Eye (tissue), 1 donor: ENCODE data around the gene MPRIP.
A peak's percentile ranks its signal among the peaks of the same experiment; 100 is the strongest.
"Not testable (repeated sequence)": the region's sequence is repeated elsewhere in the genome, so short reads cannot be mapped to it uniquely, and the experiment has no call there.

Experiments
- DNase-seq: peaks from one replicate; pipeline ENCODE4 v3.0.0-alpha.2; 2015

The MPRIP gene, protein sequence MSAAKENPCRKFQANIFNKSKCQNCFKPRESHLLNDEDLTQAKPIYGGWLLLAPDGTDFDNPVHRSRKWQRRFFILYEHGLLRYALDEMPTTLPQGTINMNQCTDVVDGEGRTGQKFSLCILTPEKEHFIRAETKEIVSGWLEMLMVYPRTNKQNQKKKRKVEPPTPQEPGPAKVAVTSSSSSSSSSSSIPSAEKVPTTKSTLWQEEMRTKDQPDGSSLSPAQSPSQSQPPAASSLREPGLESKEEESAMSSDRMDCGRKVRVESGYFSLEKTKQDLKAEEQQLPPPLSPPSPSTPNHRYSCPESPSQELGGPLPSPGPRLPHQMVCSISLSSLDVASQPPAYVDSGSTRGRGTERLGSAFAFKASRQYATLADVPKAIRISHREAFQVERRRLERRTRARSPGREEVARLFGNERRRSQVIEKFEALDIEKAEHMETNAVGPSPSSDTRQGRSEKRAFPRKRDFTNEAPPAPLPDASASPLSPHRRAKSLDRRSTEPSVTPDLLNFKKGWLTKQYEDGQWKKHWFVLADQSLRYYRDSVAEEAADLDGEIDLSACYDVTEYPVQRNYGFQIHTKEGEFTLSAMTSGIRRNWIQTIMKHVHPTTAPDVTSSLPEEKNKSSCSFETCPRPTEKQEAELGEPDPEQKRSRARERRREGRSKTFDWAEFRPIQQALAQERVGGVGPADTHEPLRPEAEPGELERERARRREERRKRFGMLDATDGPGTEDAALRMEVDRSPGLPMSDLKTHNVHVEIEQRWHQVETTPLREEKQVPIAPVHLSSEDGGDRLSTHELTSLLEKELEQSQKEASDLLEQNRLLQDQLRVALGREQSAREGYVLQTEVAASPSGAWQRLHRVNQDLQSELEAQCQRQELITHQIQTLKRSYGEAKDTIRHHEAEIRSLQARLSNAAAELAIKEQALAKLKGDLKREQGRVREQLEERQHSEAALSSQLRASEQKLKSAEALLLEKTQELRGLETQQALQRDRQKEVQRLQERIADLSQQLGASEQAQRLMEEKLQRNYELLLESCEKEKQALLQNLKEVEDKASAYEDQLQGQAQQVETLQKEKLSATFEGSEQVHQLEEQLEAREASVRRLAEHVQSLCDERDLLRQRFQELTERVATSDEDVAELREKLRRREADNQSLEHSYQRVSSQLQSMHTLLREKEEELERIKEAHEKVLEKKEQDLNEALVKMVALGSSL (N-terminal part only)

DNA sequence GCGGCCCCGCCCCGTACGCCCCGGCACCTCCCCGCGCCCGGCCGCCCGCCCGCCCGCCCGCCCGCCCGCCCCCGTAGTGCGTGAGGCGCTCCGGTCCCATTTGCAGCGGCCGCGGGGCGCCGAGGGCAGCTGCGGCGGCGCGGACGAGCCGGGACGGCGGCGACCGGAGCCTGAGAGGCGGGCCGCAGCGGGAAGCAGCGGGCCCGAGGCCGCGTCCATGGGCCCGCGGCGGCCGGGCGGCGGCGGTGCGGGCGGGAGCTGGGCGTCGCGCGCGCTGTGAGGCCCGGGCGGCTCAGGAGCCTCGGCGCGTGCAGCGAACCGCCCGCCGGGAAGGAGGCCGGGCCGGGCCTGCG lies at the start of gene MPRIP:
Gene MPRIP (plus strand): TSS at position 74 of the 353 bp plus-strand sequence. CDS start 392 bp downstream, outside the sequence.
- DNase-seq = no peak

DNA sequence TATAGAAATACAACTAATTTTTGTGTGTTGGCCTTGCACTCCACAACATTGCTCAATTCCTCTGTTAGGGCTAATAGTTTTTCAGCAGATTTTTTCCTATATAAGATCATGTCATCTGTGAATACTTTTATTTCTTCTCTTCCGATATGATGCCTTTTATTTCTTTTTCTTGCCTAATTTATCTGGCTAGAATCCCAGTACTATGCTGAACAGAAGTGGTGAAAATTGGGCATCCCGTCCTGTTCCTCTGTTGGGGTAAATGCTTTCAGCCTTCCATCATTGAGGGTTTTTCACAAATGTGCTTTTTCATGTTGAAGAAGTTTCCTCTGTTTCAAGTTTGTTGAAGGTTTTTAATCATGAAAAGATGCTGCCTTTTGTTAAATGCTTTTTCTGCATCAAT lies 47.6 kb upstream of the MPRIP start:
- no peak for DNase-seq

DNA sequence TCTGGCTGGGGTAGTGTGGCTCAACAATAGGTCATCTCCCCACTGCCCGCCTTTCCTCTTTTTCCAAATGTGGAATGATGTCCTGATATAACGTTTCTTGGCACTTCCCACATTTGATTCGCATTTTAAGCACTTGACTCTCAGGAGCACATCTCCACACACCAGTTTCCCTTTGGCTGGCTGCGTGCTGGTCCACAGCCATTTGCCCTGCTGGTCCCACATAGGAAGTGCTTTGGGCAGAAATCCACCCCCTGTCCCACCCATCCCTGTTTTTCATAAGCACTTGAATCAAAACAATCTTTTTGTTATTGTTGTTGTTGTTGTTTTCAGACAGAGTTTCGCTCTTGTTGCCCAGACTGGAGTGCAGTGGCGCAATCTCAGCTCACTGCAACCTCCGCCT lies 46.3 kb upstream of the MPRIP start:
- DNase-seq = no peak

DNA sequence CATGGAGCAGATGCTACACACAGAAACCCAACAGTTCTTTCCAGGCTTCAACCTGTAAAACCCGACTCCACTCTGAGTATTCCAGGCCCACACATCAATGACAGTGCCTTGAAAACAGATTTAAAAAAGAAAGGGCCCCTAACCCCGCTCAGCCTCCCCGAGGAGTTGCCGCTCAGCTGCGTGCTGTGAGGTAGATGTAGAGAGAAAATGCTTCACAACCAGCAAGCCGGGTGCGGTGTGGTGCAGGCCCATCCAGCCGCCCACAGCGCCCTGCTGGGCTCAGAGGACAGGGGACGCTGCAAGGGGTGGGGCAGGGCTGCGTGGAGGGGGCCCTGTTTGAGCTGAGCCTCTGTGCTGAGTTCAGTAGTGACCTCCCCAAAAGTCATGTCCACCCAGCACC lies 45.5 kb upstream of the MPRIP start:
- not testable (repeated sequence) for DNase-seq

DNA sequence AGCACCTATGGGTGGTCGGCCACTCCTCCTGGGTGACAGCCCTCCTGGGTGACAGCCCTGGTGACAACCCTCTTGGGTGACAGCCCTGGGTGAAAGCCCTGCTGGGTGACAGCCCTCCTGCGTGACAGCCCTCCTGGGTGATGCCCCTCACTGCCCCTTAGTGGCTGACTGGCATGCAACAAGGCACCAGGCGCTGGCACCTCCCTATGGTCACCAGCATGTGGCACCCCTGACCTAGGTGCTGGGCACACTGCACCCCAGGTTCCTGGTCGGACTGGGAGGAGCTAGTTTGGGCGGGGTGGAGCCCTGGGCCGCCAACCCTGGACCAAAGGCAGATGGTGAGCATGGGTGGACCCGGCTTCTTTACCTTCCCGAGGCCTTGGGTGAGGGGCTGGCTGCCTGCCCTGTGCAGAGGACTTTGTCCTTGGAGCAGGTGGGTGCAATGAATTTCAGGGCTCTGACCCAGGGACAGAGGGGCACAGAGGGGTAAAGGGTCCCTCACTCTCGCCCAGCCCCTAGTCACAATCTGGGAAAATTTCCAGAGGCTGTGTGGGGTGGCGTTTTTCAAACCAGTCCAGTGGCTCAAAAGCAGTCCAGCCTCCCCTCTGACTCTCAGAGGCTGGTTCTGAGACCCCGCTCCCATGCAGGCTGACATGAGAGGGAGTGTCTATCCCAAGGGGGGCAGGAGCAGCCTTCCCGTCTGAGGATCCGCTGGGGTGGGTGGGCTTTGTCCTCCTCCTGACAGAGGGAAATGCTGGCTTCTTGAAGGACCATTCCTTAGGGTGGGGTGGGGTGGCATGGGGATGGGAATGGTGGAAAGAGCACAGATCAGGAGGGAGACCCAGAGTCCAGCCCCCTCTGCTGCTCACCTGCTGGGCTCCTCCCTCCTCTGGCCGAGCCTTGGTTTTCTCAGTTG lies 44.5 kb upstream of the MPRIP start:
- no peak for DNase-seq

DNA sequence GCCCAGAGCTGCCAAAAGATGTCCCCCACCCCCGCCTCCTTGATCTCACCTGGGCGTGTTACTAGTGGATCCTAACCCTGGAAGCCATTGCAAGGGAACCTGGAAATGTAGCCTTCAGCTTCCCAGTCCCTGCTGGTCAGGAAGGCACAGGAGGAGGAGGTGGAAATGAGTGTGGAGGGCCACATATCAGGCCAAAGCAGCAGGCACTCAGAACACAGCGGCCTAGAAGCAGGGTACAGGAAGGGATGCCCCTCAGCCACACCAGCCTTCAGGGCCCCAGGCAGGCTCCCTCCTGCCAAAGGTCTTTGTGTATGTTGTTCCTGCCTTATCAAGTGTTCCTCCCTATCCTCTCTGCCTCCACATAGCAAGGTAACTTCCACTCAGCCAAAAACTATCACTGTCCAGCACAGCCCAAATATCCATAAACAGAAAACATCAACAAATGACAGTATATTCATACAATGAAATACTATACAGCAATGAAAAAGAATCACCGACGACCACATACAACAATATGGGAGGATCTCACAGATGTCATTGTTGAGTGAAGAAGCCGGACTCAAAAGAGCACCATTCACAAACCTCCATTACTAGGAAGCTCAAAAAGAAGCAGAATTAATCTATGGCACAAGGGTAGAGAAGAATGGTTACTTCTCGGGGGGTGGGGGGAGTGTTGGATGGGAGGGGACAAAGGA lies 42.2 kb upstream of the MPRIP start:
- DNase-seq = no peak

DNA sequence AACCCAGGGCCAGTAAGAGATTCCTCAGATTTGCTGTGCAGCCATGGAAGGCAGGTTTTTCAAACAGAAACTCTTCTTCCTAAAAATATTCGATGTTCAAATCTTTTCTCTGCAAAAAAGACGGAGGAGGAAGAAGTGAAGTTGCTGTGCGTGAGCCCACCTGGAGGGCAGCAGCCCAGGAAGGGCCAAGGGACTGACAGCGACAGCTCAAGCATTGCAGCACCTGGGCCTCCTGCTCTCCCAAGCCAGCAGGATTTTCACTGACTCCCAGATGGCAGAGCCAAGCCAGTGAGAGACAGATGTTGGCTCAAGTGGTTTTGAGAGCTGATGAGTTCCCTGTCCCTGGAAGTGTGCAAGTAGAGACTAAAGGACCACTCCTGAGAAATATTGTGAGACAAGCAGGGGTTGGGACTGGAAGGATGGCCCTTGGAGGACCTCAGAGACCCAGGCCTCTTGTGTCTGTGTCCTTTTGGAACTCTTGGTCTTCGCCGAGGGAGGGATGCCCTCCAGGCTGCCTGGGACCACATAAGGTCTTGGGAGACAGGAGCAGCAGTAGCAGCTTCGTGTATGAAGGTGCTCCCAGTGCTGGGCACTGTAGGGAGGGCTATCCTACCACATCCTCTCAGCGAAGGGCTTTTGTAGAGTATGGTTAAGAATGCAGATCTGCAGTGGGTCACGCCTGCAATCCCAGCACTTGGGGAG lies 41.0 kb upstream of the MPRIP start:
- DNase-seq = no peak

DNA sequence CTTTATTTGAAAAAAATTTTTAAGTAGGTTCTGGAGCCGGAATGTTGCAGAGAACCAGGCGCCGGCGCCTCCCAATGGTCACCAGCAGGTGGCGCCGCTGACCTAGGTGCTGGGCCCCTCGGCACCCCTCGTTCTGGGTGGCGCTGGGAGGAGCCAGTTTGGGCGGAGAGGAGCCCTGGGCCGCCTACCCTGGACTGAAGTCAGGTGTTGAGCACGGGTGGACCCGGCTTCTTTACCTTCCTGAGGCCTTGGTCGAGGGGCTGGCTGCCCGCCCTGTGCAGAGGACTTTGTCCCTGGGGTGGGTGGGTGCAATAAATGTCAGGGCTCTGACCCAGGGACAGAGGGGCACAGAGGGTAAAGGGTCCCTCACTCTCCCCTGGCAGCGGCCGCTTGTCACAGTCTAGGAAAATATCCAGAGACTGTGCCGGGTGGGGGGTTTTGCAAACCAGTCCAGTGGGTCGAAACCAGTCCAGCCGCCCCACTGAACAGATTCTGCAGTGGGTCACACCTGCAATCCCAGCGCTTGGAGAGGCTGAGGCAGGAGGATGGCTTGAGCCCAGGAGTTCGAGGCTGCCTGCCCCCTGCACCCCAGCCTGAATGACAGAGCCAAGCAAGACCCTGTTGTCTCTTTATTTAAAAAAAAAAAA lies 40.3 kb upstream of the MPRIP start:
- DNase-seq = peak; percentile 87

DNA sequence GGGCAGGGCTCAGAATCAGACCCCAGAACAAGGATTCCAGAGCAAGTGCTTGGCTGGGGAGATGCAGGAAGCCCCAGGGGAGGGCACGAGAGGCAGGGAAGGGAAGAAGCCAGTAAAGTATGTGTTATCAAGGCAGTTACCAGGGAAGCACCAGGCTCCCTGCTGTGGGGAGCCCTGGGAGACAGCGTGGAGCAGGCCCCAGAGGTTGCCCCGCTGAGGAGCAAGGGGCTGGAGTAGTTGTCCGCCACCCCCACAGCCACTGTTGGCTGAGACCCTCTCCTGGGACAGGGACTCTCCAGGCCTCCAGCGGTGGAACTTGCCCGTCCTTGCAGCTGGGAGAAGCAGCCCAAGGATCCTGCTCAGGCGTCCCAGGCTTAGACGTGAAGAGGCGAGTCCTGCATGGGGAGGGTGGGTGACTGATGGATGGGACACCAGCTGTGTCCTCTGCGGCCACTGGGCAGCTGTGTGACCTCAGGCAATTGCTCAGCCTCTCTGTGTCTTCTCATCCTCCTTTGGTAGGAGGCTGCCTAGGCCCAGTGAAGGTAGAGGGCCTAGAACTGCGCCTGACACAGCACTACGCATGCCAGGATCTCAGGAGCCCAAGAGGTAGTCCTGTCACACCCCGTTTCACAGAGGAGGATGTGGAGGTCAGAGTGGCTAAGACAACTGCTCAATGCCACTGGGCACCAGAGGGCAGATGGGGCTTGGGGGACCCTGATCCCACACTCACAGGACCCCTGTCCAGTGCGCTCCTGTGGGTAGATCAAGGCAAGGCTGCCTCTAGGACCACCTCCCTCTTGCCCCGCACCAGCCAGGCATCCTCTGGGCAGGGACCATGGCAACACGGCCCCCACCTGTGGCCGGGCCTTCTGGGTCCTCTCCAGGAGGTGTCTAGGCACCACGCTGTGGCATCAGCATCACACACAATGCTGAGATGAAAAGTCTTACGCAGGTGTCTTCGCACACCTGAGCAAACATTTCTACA lies 39.2 kb upstream of the MPRIP start:
- DNase-seq = not testable (repeated sequence)

DNA sequence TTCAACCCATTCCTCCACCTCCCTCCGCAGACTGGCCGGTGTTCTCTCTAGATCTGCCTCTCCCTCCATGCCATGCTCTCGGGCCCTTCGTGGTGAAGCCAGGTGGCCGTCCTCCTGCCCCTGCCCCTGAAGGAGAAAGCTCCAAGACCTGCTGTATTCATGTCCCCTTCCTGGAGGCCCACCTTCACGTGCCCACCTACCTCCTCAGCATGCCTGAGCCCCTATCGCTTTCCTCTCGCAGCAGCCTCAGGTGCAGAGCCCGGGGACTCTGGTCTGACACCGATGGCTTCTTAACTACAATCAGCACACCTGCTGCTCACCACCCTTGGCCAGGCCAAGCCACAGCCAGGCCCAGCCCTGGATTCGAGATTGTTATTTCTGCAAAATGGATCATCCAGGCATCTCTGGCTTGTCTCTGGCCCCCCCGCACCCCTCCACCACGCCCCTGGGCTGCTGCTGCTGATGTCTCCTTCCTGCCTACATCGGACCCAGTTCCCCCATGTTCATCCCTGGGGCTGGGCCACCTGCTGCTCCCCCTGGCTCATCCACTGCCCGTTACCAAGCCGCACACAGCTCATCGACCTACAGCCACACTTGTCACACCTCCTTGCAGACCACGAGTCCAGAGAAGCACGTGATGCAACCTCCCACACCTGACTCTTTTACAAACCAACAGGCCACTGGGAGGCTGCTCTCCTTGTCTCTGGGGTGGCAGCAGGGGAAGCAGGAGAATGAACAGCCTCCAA lies 37.8 kb upstream of the MPRIP start:
- DNase-seq = no peak

DNA sequence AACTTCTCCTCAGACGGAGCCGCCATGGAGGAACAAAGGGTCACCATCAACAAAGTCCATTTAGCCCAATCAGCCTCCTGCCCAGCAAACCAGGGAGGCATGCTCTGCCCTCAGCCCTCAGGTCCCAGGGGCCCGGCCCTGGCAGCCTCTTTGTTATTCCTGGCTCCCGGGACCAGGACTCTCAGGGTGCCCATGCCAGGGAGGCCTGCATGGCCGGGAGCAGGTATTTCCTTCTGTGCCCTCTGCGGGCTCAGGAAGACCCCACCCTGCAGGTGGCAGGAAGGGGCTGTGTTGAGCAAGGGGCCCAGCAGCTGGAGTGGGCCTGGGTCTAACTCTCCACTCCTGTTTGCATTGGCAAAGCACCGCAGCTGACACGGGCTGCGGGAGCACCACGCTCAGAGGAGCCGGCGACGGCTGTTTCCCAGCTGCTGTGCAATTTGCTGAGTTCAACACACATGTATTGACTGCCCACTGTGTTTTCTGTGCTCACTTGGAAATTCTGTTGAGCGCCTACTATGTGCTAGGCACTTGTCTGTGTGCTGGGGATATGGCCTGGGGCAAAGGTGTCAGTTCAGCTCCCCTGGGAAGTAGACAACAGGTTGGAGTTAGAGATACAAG lies 37.2 kb upstream of the MPRIP start:
- DNase-seq = peak; percentile 34

DNA sequence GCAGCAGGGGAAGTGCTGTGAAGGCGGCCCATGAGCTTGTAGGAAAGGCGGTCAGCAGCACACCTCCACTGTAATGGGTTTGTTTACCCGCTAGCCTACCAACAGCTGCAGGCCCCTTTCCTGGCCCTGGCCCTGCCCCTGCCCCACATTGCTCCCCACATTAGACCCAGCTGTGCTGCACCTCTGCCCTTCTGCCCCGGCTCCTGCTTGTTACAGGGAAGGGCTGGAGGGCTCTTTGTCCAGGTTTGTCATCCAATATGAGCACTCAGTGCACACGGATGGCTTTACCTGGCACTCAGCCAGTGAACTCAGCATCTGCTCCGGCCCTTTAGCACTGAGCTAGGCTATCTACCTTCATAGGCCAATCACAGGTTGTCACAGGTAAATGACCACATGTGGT lies 34.4 kb upstream of the MPRIP start:
- DNase-seq = not testable (repeated sequence)

DNA sequence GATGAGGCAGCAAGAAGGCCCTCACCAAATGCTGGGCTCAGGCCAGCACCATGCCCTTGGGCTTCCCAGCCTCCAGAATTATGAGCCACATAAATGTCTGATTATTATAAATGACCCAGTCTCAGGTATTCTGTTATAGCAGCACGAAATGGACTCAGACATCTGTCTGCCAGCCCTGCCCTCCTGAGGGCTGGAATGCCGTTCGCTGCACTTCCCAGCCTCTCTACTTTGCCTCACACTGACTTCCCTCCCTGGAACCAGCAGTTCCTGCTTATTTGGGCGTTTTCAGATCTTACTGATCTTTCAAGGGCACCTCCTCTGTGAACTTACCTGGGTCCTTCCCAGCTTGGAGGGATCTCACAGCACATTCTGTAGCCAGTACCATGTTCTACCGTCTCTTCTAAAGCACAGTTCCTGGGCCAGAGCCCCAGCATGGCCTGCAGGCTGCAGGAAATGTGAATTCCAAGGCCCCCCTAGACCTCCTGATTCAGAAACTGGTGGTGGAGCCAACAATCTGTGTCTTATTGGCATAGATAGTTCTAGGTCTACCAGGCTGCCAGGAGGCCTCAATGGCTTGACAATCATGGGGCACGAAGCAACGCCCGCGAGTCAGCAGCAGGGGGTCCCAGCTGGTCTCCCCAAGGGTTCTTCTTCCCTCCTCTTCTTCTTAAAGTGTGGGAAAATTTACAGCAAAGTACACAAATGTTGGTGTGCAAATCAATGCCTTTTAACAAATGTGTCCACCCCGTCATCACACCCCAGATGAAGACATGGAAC lies 33.4 kb upstream of the MPRIP start:
- not testable (repeated sequence) for DNase-seq

DNA sequence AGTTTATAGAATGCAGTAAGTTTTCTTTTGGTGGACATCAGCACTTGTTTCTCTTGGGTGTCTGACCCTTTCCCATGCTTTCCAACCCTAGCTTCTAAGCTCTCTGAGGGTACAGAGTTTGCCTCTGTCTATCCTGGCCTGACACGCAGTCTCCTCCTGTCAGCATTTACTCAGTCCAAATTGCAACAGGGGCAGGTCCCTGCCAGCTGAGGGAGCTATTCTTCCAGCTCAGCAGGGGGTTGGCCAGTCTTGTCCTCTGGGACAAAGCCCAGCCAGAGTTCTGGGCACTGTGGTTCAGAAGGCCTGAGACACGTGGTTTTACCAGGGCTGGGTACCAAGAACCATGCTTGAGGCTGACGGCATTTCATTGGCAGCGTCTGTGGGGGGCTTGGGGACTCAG lies 32.3 kb upstream of the MPRIP start:
- not testable (repeated sequence) for DNase-seq

DNA sequence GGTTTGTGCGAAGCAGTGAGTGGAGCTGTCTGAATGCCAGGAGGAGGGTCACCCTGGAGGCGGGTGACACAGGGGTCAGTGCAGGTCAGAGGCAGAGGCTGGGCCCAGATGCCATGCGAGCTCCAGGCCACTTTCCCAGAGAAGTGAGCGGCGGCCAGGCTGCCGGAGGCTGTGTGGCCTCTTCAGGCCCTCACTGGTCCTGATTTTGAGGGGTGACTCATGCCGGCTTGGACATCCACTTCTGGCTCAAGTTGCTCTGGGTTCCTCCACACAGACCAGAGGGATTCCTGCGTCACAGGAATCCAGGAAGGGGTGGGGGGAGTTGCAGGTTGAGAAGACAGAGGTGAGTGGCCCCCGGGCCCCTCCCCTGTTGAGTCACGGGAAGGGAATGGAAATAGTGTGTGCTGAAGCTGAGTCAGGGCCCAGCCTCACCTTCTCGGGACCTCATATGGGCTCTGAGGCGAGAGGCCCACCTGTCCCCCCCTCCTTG lies 31.7 kb upstream of the MPRIP start:
- DNase-seq = not testable (repeated sequence)

DNA sequence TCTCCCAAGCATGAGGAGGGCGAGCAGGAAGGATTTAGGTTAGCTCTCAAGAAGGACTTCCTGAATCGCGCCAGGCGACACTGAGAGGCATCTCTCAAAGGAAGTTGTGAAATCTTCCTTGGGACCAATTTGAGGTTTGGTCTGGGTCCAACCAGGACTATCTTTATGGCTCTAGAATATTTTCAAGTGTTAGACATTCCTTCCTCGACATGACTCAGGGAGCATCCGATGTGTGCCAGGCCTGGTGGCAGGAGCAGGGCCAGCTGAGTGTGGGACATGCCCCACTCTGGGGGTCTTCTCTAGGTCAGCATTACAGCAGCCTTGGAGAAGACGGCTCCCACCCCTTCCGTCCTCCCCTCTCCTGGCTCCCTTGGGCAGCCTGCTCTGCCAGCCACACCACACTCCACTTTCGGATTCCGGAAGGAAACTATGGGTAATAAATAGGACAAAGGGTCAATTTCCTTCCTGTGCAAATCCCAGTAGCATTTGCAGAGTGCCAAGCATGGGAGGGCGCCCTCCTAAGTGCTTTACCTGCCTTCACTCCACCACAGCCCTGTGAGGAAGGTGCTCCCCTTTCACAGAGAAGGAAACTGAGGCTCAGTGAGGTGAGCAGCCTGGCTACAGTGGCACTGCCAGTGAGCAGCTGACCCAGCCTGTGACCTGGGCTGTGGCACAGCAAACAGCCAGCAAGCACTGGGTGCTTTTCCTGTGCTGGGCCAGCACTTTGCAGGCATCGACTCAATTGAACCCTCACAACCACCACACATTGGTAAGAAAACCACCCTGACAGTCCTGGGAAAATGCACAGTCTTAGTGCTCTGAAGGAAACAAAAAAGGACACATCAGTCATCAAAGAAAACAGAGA lies 31.0 kb upstream of the MPRIP start:
- not testable (repeated sequence) for DNase-seq
